Loucy (cell line): Measurements from ENCODE around the gene ZNF773.

ENCODE experiments used
- EZH2phosphoT487 ChIP-seq: fragments of 200-600 bp; IDR thresholded peaks from 2 replicates; pipeline ENCODE4 v1.6.1; 2018; ENCODE audit warnings: antibody characterized with exemption, mild to moderate bottlenecking, moderate library complexity, borderline replicate concordance
- TF ChIP-seq, protein P1 (sequence below): fragments of 200-600 bp; sonication (generic); conservative IDR thresholded peaks from 2 replicates; pipeline ENCODE4 v1.5.1; 2014; ENCODE audit warnings: mild to moderate bottlenecking, antibody characterized with exemption, low read length

DNA sequence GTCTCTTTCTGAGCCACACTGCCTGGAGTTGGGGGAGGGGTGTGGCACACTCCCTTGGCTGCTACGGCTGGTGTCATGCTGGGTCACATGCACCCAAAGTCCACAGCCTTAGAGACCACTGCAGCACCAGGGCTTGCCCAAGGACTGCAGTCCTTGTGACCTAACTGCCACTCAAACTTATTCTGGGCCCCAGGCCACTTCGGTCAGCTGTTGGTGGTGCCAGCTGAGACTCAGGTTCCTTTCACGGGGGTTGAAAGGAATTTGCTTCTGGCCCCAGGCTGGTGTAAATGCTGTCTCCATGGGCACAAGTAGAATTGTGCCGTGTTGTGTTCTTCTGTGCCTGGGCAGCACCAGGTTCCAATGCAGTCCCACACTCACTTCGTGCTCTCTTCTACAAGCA, 33.2 kb upstream of the ZNF773 start:
- TF ChIP-seq, protein P1, sequence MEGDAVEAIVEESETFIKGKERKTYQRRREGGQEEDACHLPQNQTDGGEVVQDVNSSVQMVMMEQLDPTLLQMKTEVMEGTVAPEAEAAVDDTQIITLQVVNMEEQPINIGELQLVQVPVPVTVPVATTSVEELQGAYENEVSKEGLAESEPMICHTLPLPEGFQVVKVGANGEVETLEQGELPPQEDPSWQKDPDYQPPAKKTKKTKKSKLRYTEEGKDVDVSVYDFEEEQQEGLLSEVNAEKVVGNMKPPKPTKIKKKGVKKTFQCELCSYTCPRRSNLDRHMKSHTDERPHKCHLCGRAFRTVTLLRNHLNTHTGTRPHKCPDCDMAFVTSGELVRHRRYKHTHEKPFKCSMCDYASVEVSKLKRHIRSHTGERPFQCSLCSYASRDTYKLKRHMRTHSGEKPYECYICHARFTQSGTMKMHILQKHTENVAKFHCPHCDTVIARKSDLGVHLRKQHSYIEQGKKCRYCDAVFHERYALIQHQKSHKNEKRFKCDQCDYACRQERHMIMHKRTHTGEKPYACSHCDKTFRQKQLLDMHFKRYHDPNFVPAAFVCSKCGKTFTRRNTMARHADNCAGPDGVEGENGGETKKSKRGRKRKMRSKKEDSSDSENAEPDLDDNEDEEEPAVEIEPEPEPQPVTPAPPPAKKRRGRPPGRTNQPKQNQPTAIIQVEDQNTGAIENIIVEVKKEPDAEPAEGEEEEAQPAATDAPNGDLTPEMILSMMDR, result no peak
- no peak for TF ChIP-seq EZH2phosphoT487
